SK-N-SH treated with all-trans-retinoic acid at 6 μM for 48 hours (cell line): Measurements from ENCODE around the gene CENPU.

Experiments
- ATAC-seq: fragments of 200-7000 bp; cut with Tn5 transposase; 3 replicates; pipeline ENCODE4 v1.9.1; 2020; ENCODE audit warnings: mild to moderate bottlenecking, moderate library complexity
- ARNTL ChIP-seq: fragments of 450-650 bp; formaldehyde crosslinking; IDR thresholded peaks from 2 replicates; pipeline ENCODE4 v1.5.0; 2020; ENCODE audit warnings: low read depth, mild to moderate bottlenecking, moderate library complexity, borderline replicate concordance
- BACH2 ChIP-seq: fragments of 250-450 bp; sonication (Bioruptor Pico); IDR thresholded peaks from 2 replicates; pipeline ENCODE4 v1.9.0; 2021; ENCODE audit warnings: mild to moderate bottlenecking, borderline replicate concordance
- CREB5 ChIP-seq: fragments of 250-450 bp; sonication (Bioruptor Pico); IDR thresholded peaks from 2 replicates; pipeline ENCODE4 v1.5.1; 2020; ENCODE audit warnings: low read depth, mild to moderate bottlenecking, moderate library complexity
- CSDC2 ChIP-seq: fragments of 250-450 bp; sonication (Bioruptor Pico); IDR thresholded peaks from 2 replicates; pipeline ENCODE4 v1.5.0; 2020; ENCODE audit warnings: mild to moderate bottlenecking, moderate library complexity
- CSRNP3 ChIP-seq: fragments of 250-450 bp; sonication (Bioruptor Pico); IDR thresholded peaks from 2 replicates; pipeline ENCODE4 v1.5.1; 2021; ENCODE audit warnings: mild to moderate bottlenecking, moderate library complexity
- ESRRG ChIP-seq: fragments of 250-450 bp; sonication (Bioruptor Pico); IDR thresholded peaks from 2 replicates; pipeline ENCODE4 v1.6.1; 2021; ENCODE audit warnings: mild to moderate bottlenecking
- GLIS3 ChIP-seq: fragments of 250-450 bp; sonication (Bioruptor Pico); IDR thresholded peaks from 2 replicates; pipeline ENCODE4 v1.5.0; 2020; ENCODE audit warnings: mild to moderate bottlenecking, moderate library complexity
- ISL1 ChIP-seq: fragments of 250-450 bp; sonication (Bioruptor Pico); IDR thresholded peaks from 2 replicates; pipeline ENCODE4 v2.1.2; 2022; ENCODE audit warnings: mild to moderate bottlenecking, moderate library complexity
- OSR1 ChIP-seq: fragments of 250-450 bp; sonication (Bioruptor Pico); IDR thresholded peaks from 2 replicates; pipeline ENCODE4 v1.8.0; 2022; ENCODE audit warnings: moderate library complexity, mild to moderate bottlenecking, inconsistent platforms
- PATZ1 ChIP-seq: fragments of 250-450 bp; sonication (Bioruptor Pico); IDR thresholded peaks from 2 replicates; pipeline ENCODE4 v1.8.0; 2020; ENCODE audit warnings: mild to moderate bottlenecking, moderate library complexity, borderline replicate concordance
- POU6F1 ChIP-seq: fragments of 250-450 bp; sonication (Bioruptor Pico); IDR thresholded peaks from 2 replicates; pipeline ENCODE4 v1.8.0; 2021; ENCODE audit warnings: low read depth, mild to moderate bottlenecking, moderate library complexity, borderline replicate concordance
- PPARA ChIP-seq: fragments of 250-450 bp; sonication (Bioruptor Pico); IDR thresholded peaks from 2 replicates; pipeline ENCODE4 v1.5.0; 2020; ENCODE audit warnings: mild to moderate bottlenecking, borderline replicate concordance
- RARB ChIP-seq: fragments of 250-450 bp; sonication (Bioruptor Pico); IDR thresholded peaks from 2 replicates; pipeline ENCODE4 v1.8.0; 2021; ENCODE audit warnings: mild to moderate bottlenecking, moderate library complexity
- TCF4 ChIP-seq: fragments of 250-450 bp; sonication (Bioruptor Pico); IDR thresholded peaks from 2 replicates; pipeline ENCODE4 v1.8.0; 2021; ENCODE audit warnings: mild to moderate bottlenecking, moderate library complexity, borderline replicate concordance
- TOX ChIP-seq: fragments of 250-450 bp; sonication (Bioruptor Pico); IDR thresholded peaks from 2 replicates; pipeline ENCODE4 v1.8.0; 2021; ENCODE audit warnings: mild to moderate bottlenecking, moderate library complexity, borderline replicate concordance
- TSHZ2 ChIP-seq: fragments of 250-450 bp; sonication (Bioruptor Pico); IDR thresholded peaks from 2 replicates; pipeline ENCODE4 v1.5.0; 2020; ENCODE audit warnings: mild to moderate bottlenecking, moderate library complexity
- ZC3H10 ChIP-seq: fragments of 250-450 bp; sonication (Bioruptor Pico); IDR thresholded peaks from 2 replicates; pipeline ENCODE4 v1.5.1; 2021; ENCODE audit warnings: mild to moderate bottlenecking, moderate library complexity
- ZFP3 ChIP-seq: fragments of 250-450 bp; sonication (Bioruptor Pico); IDR thresholded peaks from 2 replicates; pipeline ENCODE4 v1.5.0; 2020; ENCODE audit warnings: mild to moderate bottlenecking, moderate library complexity
- ZFP30 ChIP-seq: fragments of 450-650 bp; formaldehyde crosslinking; IDR thresholded peaks from 2 replicates; pipeline ENCODE4 v1.5.0; 2022; ENCODE audit warnings: mild to moderate bottlenecking, moderate library complexity
- ZNF565 ChIP-seq: fragments of 450-650 bp; formaldehyde crosslinking; conservative IDR thresholded peaks from 2 replicates; pipeline ENCODE4 v1.5.0; 2020; ENCODE audit warnings: low read depth, mild to moderate bottlenecking, moderate library complexity
- ZNF8 ChIP-seq: fragments of 450-650 bp; formaldehyde crosslinking; IDR thresholded peaks from 2 replicates; pipeline ENCODE4 v1.5.0; 2020; ENCODE audit warnings: mild to moderate bottlenecking, moderate library complexity

Gene CENPU

GRCh38 chr4:184674011-184674410 is 59.9 kb downstream of the CENPU start:
- no peak for TF ChIP-seq ESRRG
- no peak for TF ChIP-seq OSR1 (CRISPR knock-in tag)
- TF ChIP-seq, all 23 proteins: peak for 0
- ATAC-seq: no peak

GRCh38 chr4:184672741-184673140 is 61.2 kb downstream of the CENPU start:
- no peak for ATAC-seq
- TF ChIP-seq CSDC2 (CRISPR knock-in tag) (no peak), CSRNP3 (CRISPR knock-in tag) (no peak), CREB5 (CRISPR knock-in tag) (no peak), POU6F1 (CRISPR knock-in tag) (no peak), RARB (no peak), OSR1 (CRISPR knock-in tag) (no peak), PATZ1 (CRISPR knock-in tag) (no peak), GLIS3 (CRISPR knock-in tag) (no peak), ARNTL (CRISPR knock-in tag) (no peak), PPARA (no peak), ZNF8 (CRISPR knock-in tag) (no peak), ZFP30 (CRISPR knock-in tag) (no peak), ESRRG (no peak), TOX (CRISPR knock-in tag) (no peak), ISL1 (CRISPR knock-in tag) (no peak), ZC3H10 (CRISPR knock-in tag) (no peak), TSHZ2 (no peak), TCF4 (CRISPR knock-in tag) (no peak)

- TF ChIP-seq CREB5 (CRISPR knock-in tag) (no peak), BACH2 (CRISPR knock-in tag) (no peak), TCF4 (CRISPR knock-in tag) (no peak), ZFP3 (no peak), CSDC2 (CRISPR knock-in tag) (no peak), ZFP30 (CRISPR knock-in tag) (no peak), ZNF565 (CRISPR knock-in tag) (no peak), TSHZ2 (no peak), ARNTL (CRISPR knock-in tag) (no peak)
- no peak for ATAC-seq
Observed at GRCh38 chr4:184671101-184671500, 62.8 kb downstream of the CENPU start.
